Astrocyte (in vitro differentiated cells and primary cell): ENCODE measurements around the gene KLK4. TPM values are rescaled to one million over a fixed set of nuclear protein-coding genes. Genes with fewer than 3 reads are reported as not detected.

Experiments used
- DNase-seq: peaks from one replicate; pipeline ENCODE4 v3.0.0-alpha.2; 2010; ENCODE audit warnings: low read depth
- FAIRE-seq: peaks from 2 replicates; lab custom pipeline; 2011; peaks lifted over from hg19 to GRCh38; lab: Jason Lieb, UNC
- H2AFZ ChIP-seq: 2 replicates; pipeline ENCODE4 v1.6.0; 2012; ENCODE audit warnings: low read depth, low read length, inconsistent platforms
- H3K27ac ChIP-seq: 2 replicates; pipeline ENCODE4 v1.5.1; 2011; ENCODE audit warnings: low read depth, low read length, inconsistent platforms
- H3K27me3 ChIP-seq: 2 replicates; pipeline ENCODE4 v1.6.0; 2011; ENCODE audit warnings: low read length, inconsistent platforms; ENCODE audit not compliant: insufficient read depth
- H3K36me3 ChIP-seq: 2 replicates; pipeline ENCODE4 v1.5.1; 2011; ENCODE audit warnings: low read length, inconsistent platforms; ENCODE audit not compliant: insufficient read depth
- H3K4me1 ChIP-seq: 2 replicates; pipeline ENCODE4 v1.5.1; 2011; ENCODE audit warnings: low read length, inconsistent platforms; ENCODE audit not compliant: insufficient read depth
- H3K4me2 ChIP-seq: 2 replicates; pipeline ENCODE4 v1.6.0; 2012; ENCODE audit warnings: low read length, inconsistent platforms
- H3K4me3 ChIP-seq: 2 replicates; pipeline ENCODE4 v1.5.1; 2011; ENCODE audit warnings: low read depth, mild to moderate bottlenecking, low read length, inconsistent platforms; ENCODE audit not compliant: insufficient read depth
- H3K79me2 ChIP-seq: 2 replicates; pipeline ENCODE4 v1.6.0; 2012; ENCODE audit warnings: mild to moderate bottlenecking, low read length, inconsistent platforms; ENCODE audit not compliant: insufficient read depth
- H3K9ac ChIP-seq: 2 replicates; pipeline ENCODE4 v1.6.0; 2012; ENCODE audit warnings: mild to moderate bottlenecking, low read length, inconsistent platforms
- H3K9me3 ChIP-seq: 2 replicates; pipeline ENCODE4 v1.5.1; 2012; ENCODE audit warnings: low read depth, mild to moderate bottlenecking, low read length, inconsistent platforms; ENCODE audit not compliant: insufficient read depth
- H4K20me1 ChIP-seq: 2 replicates; pipeline ENCODE4 v1.6.0; 2012; ENCODE audit warnings: low read length, inconsistent platforms; ENCODE audit not compliant: insufficient read depth
- H3K27ac Mint-ChIP-seq: one replicate; pipeline ENCODE4 v1.8.0; 2021; ENCODE audit warnings: mild to moderate bottlenecking, mixed read lengths; ENCODE audit not compliant: unreplicated experiment
- H3K27me3 Mint-ChIP-seq: one replicate; pipeline ENCODE4 v1.8.0; 2021; ENCODE audit warnings: low read depth, mixed read lengths; ENCODE audit not compliant: unreplicated experiment
- H3K36me3 Mint-ChIP-seq: one replicate; pipeline ENCODE4 v1.8.0; 2021; ENCODE audit warnings: low read depth, mixed read lengths; ENCODE audit not compliant: unreplicated experiment
- H3K4me1 Mint-ChIP-seq: one replicate; pipeline ENCODE4 v1.8.0; 2021; ENCODE audit warnings: low read depth, mixed read lengths; ENCODE audit not compliant: unreplicated experiment
- H3K4me3 Mint-ChIP-seq: one replicate; pipeline ENCODE4 v1.8.0; 2021; ENCODE audit warnings: mild to moderate bottlenecking, moderate library complexity, mixed read lengths; ENCODE audit not compliant: unreplicated experiment
- H3K9me3 Mint-ChIP-seq: one replicate; pipeline ENCODE4 v1.8.0; 2021; ENCODE audit warnings: mild to moderate bottlenecking, mixed read lengths; ENCODE audit not compliant: unreplicated experiment
- EZH2 ChIP-seq: IDR thresholded peaks from 2 replicates; pipeline ENCODE4 v1.6.1; 2012; ENCODE audit warnings: mild to moderate bottlenecking, low read length, inconsistent platforms; ENCODE audit not compliant: insufficient read depth
- total RNA-seq: library from RNA; stranded (reverse); gene quantifications from 2 replicates; pipeline ENCODE4 v1.2.1, GENCODE V29; 2021
- TF ChIP-seq, protein P1 (sequence below): IDR thresholded peaks from 2 replicates; pipeline ENCODE4 v1.5.1; 2011; ENCODE audit warnings: low read depth, mild to moderate bottlenecking, inconsistent platforms, low read length, moderate library complexity; ENCODE audit not compliant: insufficient read depth

KLK4 gene
- total RNA-seq, 1 donor from 2014 or later = not detected

DNA sequence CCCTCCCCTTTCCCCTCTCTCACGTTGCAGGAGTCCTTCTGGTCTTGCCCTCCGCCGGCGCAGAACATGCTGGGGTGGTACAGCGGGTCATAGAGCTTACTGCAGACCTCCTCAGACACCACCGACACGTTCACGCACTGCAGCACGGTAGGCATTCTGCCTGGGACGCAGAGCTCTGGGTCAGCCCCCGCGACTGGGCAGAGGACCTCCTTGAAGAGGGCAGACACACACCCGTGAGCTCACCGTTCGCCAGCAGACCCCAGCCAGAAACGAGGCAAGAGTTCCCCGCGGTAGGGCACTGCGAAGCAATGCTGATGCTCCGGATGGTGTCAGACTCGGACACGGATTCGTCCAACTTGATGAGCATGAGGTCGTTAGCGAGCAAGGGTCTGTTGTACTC, 2.9 kb downstream of the KLK4 start:
- Mint-ChIP-seq H3K9me3 (peaks cover 3% of the 10 kb centered on the region), H3K27me3 (peaks cover 61% of the 10 kb centered on the region), H3K36me3 (no peaks in the 10 kb centered on the region), H3K27ac (no peak overlapping the region), H3K4me3 (no peak overlapping the region), H3K4me1 (no peaks in the 10 kb centered on the region)
- Histone ChIP-seq H3K4me1 (no peaks in the 10 kb centered on the region), H3K79me2 (no peaks in the 10 kb centered on the region), H2AFZ (no peak overlapping the region), H3K27ac (no peak overlapping the region), H3K9ac (no peak overlapping the region), H3K36me3 (no peaks in the 10 kb centered on the region), H3K4me2 (no peak overlapping the region), H3K9me3 (no peaks in the 10 kb centered on the region), H3K27me3 (peaks cover 5% of the 10 kb centered on the region), H3K4me3 (no peak overlapping the region), H4K20me1 (no peaks in the 10 kb centered on the region)
- TF ChIP-seq, protein P1, sequence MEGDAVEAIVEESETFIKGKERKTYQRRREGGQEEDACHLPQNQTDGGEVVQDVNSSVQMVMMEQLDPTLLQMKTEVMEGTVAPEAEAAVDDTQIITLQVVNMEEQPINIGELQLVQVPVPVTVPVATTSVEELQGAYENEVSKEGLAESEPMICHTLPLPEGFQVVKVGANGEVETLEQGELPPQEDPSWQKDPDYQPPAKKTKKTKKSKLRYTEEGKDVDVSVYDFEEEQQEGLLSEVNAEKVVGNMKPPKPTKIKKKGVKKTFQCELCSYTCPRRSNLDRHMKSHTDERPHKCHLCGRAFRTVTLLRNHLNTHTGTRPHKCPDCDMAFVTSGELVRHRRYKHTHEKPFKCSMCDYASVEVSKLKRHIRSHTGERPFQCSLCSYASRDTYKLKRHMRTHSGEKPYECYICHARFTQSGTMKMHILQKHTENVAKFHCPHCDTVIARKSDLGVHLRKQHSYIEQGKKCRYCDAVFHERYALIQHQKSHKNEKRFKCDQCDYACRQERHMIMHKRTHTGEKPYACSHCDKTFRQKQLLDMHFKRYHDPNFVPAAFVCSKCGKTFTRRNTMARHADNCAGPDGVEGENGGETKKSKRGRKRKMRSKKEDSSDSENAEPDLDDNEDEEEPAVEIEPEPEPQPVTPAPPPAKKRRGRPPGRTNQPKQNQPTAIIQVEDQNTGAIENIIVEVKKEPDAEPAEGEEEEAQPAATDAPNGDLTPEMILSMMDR = no peak
- no peak for TF ChIP-seq EZH2
- FAIRE-seq (no peak), DNase-seq (no peak)

DNA sequence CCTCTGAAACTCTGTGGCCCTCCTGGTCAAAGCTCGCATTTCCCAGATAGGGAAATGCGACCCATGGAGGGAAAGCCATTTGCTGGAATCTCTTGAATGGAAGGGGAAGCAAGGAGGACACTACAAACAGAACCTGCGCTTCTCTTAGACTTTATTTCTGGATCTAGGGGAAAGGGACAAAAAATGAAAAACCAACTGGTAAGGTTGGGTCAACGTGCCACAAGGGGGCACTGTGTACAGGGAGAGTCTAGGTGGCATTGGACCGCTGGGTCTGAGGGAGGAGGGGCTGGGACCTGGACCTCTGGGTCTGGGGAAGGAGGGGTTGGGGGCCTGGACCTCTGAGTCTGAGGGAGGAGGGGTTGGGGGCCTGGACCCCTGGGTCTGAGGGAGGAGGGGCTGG, 5.0 kb downstream of the KLK4 start:
- Histone ChIP-seq H2AFZ (no peak overlapping the region), H3K4me1 (no peaks in the 10 kb centered on the region), H3K27ac (no peak overlapping the region), H3K4me2 (no peak overlapping the region), H3K27me3 (peaks cover 2% of the 10 kb centered on the region), H3K36me3 (no peaks in the 10 kb centered on the region), H4K20me1 (no peaks in the 10 kb centered on the region), H3K9ac (no peak overlapping the region), H3K79me2 (no peaks in the 10 kb centered on the region), H3K9me3 (no peaks in the 10 kb centered on the region), H3K4me3 (no peak overlapping the region)
- no peaks in the 10 kb centered on the region for H3K36me3 Mint-ChIP-seq
- FAIRE-seq (no peak), DNase-seq (no peak)
- peaks cover 3% of the 10 kb centered on the region for H3K9me3 Mint-ChIP-seq
- H3K27me3 Mint-ChIP-seq = peaks cover 54% of the 10 kb centered on the region
- H3K27ac Mint-ChIP-seq = no peak overlapping the region
- H3K4me3 Mint-ChIP-seq = no peak overlapping the region
- TF ChIP-seq, protein P1 = peak; percentile 4
- TF ChIP-seq EZH2 = no peak
- H3K4me1 Mint-ChIP-seq = no peaks in the 10 kb centered on the region

DNA sequence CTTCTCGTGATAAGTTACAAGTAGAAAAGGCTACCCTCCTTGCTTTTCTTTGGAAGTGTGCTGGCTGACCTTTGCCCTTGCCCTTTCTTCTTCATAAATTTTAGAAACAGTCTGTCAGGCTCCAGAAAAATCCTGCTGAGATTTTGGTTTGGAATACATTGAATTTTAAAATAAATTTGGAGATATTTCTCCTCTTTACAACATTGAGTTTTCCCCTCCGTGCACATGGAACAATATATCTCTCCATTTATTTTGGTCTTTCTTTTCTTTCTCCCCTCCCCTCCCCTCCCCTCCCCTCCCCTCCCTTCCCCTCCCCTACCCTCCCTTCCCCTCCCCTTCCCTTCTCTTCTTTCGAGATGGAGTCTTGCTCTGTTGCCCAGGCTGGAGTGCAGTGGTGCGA, 8.6 kb downstream of the KLK4 start:
- H3K79me2 ChIP-seq = no peaks in the 10 kb centered on the region
- Mint-ChIP-seq H3K4me1 (peaks cover 2% of the 10 kb centered on the region), H3K4me3 (no peak overlapping the region), H3K9me3 (peaks cover 3% of the 10 kb centered on the region), H3K36me3 (no peaks in the 10 kb centered on the region), H3K27me3 (peaks cover 26% of the 10 kb centered on the region), H3K27ac (no peak overlapping the region)
- H3K9me3 ChIP-seq = no peaks in the 10 kb centered on the region
- no peak for DNase-seq
- H4K20me1 ChIP-seq = no peaks in the 10 kb centered on the region
- peaks cover 2% of the 10 kb centered on the region for H3K27me3 ChIP-seq
- no peak overlapping the region for H3K4me3 ChIP-seq
- H3K27ac ChIP-seq = no peak overlapping the region
- no peak overlapping the region for H2AFZ ChIP-seq
- TF ChIP-seq, protein P1 = no peak
- TF ChIP-seq EZH2 = no peak
- H3K4me1 ChIP-seq = no peaks in the 10 kb centered on the region
- no peaks in the 10 kb centered on the region for H3K36me3 ChIP-seq
- no peak for FAIRE-seq
- H3K4me2 ChIP-seq = no peak overlapping the region
- H3K9ac ChIP-seq = no peak overlapping the region
